HG03097 (cell line): ENCODE results near the gene SIGLECL1.
"Not testable (repeated sequence)": the region's sequence is repeated elsewhere in the genome, so short reads cannot be mapped to it uniquely, and the experiment has no call there.

Source experiments
- ATAC-seq: cut with Tn5 transposase; IDR thresholded peaks from one replicate; pipeline ENCODE4 v1.9.1; 2021; ENCODE audit not compliant: unreplicated experiment, low FRiP score

SIGLECL1 gene

DNA sequence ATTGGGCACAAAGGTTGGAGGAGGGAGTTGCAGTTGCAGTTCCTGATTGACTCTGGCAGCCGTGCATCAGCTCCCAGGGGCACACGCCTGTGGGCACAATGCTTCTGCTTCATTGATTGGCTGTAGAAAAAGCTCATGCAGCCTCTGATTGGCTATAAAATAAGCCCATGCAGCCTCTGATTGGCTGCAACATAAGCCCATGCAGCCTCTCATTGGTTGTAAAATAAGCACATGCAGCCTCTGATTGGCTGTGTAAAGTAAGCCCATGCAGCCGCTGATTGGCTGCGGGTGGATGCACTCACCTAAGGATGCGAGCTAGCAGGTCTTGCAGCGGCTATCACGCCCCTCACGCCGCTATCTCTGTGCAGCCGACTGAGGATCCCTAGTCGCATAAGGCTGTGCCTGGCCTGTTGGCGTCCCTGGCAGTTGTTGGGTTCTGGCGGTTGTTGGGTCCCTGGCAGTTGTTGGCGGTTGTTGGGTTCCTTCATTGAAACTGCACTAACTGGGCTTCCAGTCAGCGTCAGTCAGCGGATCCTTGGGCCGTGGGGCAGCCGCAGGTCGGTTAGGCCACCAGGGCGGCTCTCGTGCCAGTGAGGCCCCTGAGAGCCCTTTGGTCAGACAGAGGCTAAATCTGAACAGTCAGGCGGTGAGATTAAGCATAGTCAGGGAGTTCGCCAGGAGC, at the start of gene SIGLECL1:
Gene SIGLECL1, plus strand, starts transcription at position 295 of the 682 bp plus-strand sequence. CDS start 12,993 bp downstream, outside the sequence.
- ATAC-seq, result no peak

DNA sequence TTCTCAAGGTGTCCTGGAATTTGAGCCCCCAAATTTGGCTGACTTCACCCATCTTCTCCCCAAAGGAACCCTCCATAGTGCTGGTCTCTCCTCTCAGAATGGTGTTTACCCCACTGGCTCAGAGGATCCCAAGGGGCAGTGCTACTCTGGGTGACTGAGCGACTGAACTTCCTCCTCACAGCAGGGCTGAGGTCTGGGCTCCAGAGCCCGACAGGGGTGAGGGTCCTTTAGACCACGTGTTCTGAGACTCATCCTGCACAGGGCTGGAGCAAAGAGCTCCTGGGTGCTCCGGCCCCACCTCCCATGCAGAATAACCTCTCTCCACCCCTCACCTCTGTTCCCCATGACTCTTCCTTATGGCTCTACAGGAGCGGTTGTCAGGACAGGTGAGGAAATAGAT, 49.2 kb upstream of the SIGLECL1 start:
- ATAC-seq, result no peak

DNA sequence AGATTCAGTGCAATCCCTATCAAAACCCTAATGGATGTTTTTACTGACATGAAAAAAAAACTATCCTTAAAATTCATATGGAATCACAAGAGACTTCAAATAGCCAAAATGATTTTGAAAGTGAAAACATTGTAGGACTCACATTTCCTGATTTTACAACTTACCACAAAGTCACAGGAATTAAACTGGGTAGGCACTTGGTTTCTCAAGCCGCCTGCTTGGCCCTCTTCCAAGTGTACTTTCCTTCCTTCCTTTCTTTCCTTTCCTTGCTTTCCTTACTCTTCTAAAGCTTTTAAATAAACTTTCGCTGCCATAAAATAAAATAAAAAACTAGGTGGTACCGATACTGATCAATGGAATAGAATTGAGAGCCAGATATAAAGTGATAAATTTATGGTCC, 47.0 kb upstream of the SIGLECL1 start:
- no peak for ATAC-seq

DNA sequence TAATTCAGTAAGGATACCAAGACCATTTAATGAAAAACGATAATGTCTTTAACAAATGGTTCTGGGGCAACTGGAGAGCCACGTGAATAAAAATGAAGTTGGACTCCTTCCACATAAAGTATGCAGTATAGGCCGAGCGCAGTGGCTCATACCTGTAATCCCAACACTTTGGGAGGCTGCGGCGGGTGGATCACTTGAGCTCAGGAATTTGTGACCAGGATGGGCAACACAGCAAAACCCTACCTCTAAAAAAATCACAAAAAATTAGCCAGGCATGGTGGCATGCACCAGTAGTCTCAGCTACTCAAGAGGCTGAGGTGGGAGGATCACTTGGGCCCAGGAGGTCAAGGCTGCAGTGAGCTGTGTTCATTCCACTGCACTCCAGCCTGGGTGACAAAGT, 46.6 kb upstream of the SIGLECL1 start:
- ATAC-seq, result no peak

DNA sequence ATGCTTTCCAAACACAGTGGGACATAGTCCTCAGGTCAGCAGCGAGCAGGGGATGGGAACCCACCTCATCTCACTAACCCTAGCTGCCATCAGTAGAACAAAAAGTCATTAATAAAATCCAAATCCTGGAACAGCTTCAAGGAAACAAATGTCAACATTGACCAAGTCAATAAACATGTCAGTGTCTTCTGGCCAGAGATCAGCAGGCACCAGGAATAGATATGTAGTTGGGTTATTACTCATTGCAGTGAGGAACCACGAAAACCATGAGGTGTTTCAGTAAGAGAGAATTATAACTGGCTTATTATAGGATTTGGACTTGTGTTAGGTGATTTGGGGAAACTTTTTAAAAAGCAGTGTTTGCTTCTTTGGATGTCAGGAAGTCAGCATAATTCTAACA, 43.1 kb upstream of the SIGLECL1 start:
- no peak for ATAC-seq

DNA sequence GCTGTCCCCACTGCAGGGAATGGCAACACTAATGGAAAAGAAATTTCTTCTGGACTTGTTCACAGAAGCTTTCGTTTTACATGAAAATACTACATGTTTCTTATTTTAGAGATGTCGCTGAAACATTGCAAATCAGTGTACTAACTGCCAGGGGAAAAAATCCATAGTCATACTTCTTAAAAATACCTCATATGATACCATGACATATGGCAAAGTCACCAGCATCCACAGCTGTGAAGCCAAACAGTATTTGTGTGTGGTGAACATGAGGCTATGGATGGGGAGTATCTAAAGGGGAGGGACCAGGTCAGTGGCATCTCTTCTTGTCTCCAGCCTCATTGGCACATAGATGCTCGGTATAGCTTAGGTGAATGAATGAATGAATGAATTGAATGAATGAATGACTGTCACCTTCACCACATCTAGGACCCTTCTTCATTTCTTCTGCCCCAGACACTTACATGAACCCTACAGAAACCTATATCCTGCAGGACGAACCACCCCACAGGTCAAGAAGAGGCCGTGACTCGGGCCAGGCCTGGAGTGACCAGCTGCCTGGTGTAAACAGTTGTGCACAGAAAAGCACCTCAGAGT, 40.6 kb upstream of the SIGLECL1 start:
- ATAC-seq, result no peak

DNA sequence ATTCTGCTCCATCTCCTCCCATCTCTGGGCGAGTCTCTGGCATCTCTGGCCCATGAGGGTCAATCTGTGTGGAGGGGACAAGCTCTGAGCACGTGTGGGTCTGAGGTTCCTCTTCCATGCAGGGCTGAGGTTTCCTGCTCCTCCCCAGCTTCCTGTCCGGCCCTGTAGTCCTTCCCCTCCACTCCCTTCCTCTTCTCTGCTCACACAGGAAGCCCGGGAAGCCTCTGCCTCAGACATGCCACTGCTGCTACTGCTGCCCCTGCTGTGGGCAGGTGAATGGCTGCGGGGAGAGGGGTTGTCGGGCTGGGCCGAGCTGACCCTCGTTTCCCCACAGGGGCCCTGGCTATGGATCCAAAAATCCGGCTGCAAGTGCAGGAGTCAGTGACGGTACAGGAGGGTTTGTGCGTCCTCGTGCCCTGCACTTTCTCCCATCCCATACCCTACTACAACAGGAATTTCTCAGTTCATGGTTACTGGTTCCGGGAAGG, 40.0 kb upstream of the SIGLECL1 start:
- ATAC-seq, result not testable (repeated sequence)

DNA sequence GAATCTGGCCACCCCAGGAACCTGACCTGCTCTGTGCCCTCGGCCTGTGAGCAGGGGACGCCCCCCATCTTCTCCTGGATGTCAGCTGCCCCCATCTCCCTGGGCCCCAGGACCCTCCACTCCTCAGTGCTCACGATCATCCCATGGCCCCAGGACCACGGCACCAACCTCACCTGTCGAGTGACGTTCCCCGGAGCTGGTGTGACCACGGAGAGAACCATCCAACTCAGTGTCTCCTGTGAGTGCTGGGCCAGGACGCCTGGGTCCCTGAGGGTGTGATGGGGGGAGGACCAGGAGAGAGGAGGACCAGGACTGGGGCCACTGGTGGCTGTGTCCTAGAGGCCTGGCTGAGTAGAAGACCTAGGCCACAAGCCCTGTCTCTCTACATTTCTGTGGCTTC, 39.0 kb upstream of the SIGLECL1 start:
- no peak for ATAC-seq

DNA sequence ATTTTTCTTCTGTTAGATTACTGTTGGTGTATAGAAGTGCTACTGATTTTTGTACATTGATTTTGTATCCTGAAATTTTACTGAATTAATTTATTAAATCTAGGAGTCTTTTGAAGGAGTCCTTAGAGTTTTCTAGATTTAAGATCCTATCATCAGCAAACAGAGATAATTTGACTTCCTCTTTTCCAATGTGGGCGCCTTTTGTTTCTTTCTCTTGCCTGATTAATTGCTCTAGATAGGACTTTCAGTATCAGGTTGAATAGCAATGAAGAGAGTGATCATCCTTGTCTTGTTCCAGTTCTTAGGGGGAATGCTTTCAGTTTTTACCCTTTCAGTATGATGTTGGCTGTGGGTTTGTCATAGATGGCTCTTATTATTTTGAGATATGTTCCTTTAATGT, 31.6 kb upstream of the SIGLECL1 start:
- no peak for ATAC-seq

DNA sequence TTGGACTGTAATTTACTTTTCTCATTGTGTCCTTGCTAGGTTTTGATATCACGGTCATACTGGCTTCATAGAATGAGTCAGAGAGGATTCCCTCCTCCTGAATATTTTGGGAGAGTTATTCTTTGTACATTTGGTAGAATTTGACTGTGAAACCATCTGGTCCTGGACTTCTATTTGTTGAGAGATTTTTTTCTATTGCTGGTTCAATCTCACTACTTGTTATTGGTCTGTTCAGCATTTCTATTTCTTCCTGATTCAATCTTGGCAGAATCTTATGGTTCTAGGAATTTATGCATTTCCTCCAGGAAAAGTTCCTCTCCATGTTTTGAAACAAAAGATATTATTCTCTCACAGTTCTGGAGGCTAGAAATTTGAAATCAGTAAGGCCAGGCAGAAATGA, 30.9 kb upstream of the SIGLECL1 start:
- no peak for ATAC-seq

DNA sequence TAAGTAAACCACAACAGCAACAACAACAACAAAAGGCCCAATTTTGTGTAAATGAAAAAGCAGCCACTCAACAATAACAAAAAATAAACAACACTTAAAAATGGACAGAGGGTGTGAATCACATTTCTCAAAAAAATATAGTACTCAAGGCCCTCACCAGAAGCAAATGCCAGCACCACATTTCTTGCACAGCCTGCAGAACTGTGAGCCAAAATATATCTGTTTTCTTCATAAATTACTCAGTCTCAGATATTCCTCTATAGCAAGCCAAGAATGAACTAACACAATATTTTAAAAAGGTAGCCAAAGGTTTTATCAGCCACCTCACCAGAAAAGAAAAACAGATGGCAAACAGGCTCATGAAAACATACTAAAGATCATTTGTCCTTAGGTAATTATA, 29.9 kb upstream of the SIGLECL1 start:
- no peak for ATAC-seq

DNA sequence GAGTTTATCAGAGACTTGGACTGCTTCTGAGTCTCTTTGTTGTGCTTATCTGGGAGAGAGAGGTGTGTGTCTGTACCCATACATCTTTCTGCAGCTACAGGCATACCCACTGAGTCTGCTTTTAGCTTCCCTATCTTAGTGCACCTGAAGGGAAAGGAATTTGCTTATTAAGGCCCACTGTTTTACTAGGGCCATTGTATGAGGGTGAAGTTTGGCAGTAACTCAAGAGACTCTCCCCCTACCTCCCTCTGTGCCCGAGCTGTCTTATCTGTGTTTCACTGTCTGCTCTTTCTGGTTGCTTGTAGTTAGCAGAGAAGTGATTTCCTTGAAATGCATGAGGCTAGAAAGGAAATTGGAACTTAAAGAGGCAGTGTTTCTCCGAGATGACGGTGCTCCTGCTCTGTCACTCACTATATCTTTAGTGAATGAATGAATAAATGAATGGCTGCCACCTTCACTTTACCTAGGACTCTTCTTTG, 26.7 kb upstream of the SIGLECL1 start:
- no peak for ATAC-seq

DNA sequence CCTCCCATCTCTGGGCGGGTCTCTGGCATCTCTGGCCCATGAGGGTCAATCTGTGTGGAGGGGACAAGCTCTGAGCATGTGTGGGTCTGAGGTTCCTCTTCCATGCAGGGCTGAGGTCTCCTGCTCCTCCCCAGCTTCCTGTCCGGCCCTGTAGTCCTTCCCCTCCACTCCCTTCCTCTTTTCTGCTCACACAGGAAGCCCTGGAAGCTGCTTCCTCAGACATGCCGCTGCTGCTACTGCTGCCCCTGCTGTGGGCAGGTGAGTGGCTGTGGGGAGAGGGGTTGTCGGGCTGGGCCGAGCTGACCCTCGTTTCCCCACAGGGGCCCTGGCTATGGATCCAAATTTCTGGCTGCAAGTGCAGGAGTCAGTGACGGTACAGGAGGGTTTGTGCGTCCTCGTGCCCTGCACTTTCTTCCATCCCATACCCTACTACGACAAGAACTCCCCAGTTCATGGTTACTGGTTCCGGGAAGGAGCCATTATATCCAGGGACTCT, 25.9 kb upstream of the SIGLECL1 start, which contains the start of gene CD33:
Gene CD33, plus strand, starts transcription at position 183 of the 496 bp plus-strand sequence. Its CDS starts 39 bp downstream, at position 222.
- not testable (repeated sequence) for ATAC-seq

DNA sequence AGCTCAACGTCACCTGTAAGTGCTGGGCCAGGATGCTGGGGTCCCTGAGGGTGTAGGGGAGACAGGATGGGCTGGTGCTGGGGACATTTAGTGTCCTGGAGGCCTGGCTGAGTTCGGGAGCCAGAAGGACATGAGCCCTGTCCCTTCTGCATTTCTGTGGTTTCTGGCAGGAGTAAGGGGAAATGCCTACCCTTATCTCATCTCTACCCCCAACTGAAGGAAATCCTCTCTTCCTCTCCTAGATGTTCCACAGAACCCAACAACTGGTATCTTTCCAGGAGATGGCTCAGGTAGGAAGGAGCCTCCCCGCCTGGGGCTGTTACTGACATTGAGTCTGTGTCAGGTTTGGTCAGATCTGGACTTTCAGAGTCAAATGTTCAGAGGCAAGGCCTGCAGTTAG, 24.8 kb upstream of the SIGLECL1 start:
- ATAC-seq, result no peak

DNA sequence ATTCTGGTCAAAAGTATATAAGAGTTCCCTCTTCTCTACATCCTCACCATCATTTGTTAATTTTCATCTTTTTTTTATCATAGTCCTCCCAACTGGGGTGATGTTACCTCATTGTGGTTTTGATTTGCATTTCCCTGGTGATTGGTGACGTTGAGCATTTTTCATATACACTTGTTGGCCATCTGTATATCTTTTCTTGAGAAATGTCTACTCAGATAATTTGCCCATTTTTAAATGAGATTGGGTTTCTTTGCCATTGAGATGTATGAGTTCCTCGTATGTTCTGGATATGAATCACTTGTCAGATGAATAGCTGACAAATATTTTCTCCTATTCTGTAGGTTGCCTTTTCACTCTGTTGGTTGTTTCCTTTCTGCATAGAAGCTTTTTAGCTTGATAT, 23.6 kb upstream of the SIGLECL1 start:
- ATAC-seq, result no peak

DNA sequence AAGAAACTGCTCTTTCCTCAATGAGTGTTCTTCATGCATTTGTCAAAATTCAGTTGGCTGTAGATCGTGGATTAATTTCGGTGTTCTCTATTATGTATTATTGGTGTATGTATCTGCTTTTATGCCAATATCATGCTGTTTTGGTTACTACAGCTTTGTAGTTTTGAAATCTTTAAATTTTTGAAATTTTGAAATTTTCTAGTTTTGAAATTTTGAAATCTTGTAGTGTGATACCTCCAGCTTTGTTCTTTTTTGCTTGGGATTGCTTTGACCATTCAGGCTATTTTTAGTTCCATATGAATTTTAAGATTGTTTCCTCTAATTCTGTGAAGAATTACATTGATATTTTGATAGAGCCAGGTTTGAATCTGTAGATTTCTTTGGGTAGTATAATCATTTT, 22.9 kb upstream of the SIGLECL1 start:
- ATAC-seq, result no peak

DNA sequence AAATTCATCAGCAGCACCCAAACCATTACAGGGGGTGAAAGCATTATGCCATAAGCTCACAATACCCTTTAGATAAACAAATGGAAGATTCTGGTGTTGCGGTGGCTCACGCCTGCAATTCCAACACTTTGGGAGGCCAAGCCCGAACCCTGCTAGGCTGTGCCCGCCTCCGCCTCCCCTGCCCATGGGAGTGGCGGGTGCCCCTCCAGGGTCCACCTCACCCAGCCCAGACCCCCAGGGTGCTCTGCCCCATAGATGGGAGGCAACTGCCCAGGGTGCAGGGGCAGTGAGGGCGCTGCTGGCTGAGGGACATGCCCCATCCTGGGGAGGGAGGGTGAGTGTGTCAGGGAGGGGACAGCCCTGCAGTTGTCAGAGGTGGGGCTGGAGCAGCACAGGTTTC, 10.0 kb upstream of the SIGLECL1 start:
- ATAC-seq, result no peak

DNA sequence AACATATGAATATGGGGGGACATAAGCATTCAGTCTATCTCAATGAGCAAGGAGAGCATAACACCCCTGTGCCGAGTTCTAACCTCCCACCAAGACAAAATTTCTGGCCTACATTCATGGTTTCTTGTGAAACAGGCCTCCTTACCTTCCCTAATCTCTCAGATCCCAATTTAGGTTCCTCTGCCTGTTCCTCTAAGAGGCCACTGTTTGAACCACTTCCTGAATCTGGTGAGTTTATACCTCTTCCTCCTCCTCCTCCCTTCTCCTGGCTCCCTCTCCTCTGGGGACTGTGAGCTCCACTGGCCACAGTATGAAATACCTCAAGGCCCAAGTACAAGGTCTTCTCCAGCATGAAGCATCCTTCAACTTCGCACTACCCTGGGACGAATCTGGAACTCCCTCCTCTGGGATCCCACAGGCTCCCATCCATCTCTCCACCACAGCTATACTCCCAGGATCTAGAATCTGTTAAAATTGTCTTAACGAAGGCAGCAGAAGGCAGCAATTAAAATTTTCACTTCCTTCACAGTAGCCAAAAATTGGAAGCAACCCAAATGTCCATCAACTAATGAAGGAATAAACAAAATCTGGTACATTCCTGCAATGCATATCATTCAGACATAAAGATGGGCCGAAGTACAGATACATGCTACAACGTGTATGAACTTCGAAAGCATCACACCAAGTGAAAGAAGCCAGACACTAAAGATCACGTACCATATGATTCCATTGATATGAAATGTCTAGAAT, 7.8 kb upstream of the SIGLECL1 start:
- no peak for ATAC-seq

DNA sequence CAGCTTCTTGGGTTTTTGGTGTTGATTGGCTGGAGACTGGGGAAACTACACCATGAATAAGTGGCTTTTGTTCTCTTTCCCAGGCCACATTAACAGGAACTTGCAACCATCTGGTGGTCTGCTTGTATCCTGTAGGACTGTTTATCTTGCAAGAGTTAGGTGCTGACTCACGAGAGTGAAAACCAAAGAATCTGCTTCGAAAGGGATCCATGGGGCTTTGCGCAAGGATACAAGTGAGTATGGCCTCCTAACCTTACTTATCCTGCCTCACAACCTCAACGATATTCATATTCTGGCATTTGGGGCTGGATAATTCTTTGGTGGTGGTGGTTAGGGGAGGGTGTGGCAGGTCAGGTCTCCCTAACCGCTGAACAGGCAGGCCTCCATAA, 4.7 kb upstream of the SIGLECL1 start:
- no peak for ATAC-seq

DNA sequence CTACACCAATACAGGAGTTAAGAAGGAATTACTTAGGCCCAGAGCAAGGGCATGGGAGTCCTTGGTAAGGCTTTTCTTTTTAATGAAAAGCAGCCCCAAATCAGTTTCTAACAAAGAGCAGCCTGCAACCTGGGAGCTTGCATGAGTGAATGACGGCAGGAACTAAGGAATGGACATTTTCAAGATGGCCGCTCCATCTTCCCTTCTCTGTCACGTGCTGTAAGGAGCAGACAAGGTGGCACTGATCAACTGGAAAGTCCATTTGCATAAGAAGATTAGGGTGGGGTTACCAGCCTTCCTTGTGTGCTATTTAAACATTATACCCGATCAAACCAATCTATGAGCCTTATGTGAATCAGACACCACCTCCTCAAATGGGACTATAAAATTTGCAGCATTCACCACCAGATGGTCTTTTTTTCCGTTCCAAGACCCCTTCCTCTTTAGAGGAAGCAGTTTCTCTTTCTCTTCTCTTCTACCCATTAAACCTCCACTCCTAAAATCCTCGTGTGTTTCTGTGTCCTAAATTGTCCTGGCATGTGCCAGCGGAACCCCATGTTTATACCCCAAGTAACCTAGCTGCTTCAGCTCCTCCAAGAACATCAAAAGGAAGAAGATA, 2.8 kb upstream of the SIGLECL1 start:
- no peak for ATAC-seq

DNA sequence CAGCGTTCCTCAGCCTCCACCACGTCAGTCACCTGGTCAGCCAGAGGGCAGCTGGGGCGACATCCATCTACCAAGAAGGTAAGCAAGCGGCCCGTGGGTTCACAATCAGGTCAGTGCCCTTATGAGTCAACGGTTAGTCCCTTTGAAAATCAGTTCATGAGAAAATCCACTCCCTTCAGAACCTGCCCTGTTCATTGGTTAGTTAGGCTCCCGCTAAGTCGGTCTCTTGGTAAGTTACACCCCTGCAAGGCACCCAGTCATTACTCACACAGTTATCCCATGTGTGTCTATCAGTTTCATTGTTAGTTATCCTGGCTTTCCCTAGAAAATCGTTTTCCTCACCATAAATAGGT, 564 bp downstream of the SIGLECL1 start:
- no peak for ATAC-seq
